Germinal center (tissue), 1 donor: ENCODE data around the gene BCL2L14.
"Not testable (repeated sequence)": the region's sequence is repeated elsewhere in the genome, so short reads cannot be mapped to it uniquely, and the experiment has no call there.

Experiments
- DNase-seq: peaks from one replicate; pipeline ENCODE4 v3.0.0; 2012; ENCODE audit warnings: mixed read lengths, low spot score

Gene BCL2L14

GRCh38 chr12:12108441-12109058 lies 37.8 kb downstream of the BCL2L14 start:
- no peak for DNase-seq

DNA sequence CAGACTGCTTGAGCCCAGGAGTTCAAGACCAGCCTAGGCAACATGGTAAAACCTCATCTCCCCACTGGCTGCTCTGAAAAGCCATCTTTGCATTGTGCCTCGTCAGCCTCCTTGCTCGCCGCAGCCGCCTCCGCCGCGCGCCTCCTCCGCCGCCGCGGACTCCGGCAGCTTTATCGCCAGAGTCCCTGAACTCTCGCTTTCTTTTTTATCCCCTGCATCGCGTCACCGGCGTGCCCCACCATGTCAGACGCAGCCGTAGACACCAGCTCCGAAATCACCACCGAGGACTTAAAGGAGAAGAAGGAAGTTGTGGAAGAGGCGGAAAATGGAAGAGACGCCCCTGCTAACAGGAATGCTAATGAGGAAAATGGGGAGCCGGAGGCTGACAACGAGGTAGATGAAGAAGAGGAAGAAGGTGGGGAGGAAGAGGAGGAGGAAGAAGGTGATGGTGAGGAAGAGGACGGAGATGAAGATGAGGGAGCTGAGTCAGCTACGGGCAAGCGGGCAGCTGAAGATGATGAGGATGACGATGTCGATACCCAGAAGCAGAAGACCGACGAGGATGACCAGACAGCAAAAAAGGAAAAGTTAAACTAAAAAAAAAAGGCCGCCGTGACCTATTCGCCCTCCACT lies 40.3 kb downstream of the BCL2L14 start:
- DNase-seq, result not testable (repeated sequence)

GRCh38 chr12:12115514-12115913 lies 44.8 kb downstream of the BCL2L14 start:
- DNase-seq, result no peak

GRCh38 chr12:12116677-12117076 lies 45.9 kb downstream of the BCL2L14 start:
- no peak for DNase-seq

DNA sequence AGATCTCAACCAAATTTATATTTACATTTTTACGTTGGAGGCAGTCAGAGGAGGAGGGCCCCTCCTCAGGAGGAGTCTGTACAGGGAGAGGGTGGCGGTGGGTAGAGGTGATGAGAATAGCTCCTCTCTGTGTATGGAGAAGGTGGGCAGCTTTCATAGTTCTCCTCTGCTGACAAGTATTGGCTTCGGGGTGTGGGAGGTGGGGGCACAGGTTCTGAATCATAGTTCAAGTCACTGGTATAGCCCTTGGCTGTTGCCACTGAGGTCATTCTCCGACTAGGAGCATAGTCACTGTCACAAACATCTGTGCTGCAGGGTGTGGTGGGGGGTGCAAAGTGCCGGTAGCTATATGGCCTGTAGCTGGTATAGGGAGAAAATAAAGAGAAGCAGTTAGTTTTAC lies 50.3 kb downstream of the BCL2L14 start:
- no peak for DNase-seq

GRCh38 chr12:12123036-12123604 lies 52.4 kb downstream of the BCL2L14 start:
- DNase-seq, result no peak

- DNase-seq, result no peak
Observed at GRCh38 chr12:12126551-12126950, 55.8 kb downstream of the BCL2L14 start.

GRCh38 chr12:12127304-12127703 lies 56.6 kb downstream of the BCL2L14 start:
- DNase-seq, result no peak

DNA sequence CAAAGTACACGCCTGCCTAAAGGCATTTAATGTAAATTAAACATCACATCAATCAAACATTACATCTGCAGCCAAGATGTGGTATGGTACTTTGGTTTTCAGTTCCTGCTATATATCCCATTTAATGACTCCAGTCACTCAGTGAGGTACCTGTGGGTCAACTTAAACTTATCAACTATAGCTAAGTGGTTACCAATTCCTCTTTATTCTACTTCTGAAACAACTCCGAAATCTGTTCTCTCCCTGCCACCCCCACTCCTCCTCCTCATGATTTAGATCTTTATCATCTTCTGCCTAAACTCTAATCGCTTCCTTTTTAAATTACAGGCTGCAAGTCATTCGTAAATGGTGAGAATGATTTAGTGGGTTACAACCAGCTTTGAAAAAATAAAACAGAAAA lies 57.9 kb downstream of the BCL2L14 start:
- DNase-seq, result no peak

DNA sequence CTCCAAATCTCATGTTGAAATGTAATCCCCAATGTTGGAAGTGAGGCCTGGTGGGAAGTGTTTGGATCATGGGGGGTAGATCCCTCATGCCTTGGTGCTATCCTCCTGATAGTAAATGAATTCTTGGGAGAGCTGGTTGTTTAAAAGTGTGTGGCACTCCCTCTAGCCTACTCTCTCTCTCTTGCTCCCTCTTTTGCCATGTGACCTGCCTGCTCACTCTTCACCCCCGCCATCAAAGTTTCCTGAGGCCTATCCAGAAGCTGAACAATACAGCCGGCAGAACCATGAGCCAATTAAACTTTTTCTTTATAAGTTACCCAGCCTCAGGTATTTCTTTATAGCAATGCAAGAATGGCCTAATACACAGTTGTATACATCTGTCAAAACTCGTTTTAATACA lies 62.5 kb downstream of the BCL2L14 start:
- no peak for DNase-seq

DNA sequence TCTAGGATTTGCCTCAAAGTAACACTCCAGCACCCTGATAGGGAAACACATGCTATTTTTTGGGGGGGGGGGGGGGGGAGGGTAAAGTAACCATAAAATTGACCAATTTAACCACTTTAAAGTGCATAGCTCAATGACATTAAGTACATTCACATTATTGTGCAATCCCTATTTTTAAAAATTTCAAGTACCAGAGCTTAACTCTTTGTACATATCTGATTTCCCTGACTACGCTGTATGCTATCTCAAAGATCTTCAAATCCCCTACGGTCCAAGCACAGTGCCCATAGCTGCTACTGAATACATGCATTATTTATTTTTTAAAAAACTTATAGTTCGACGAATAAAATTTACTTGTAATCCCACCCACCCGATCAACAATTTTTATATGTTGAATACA lies 63.0 kb downstream of the BCL2L14 start:
- DNase-seq, result no peak

DNA sequence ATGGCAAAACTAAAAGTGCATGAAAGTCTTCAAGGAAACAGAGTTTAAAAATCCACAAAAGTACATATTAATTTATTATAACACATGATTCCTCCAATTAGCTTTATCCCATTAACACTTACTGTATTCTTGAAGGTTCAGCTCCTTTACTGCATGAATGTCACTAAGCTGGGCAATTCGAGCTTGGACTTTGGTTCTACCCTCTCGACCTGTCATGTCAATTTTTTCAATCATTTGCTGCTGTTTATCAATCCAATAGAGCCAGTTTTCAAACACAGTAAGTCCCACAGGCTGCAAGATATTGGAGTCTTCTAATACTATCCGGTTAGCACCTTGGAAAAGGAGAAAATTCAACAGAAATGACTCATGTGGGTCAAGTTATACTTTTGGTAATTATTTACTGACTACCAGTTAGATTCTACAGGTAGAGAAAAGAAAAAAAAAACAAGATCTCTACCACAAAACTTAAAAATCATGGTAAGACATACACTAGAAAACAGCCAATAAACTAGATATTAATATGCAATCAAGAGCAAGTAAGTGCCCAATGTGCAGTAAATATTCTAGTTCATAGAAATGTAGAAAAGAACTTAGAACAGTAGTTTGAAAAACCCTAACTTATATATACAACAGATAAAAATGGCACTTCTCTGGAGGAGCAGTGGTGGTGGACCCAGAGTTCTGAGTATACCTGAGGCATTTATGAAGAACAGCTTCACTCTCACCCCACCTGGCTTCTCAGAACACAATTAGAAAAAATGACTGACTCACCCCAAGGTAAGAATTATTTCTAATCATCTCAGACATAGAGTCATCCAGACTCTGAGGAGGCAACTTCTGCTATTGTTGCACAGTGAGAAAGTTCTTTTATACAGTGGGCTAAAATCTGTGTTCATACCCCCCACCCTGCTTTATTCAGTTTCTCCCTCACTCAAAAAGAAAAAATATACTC lies 67.7 kb downstream of the BCL2L14 start:
- DNase-seq, result no peak

GRCh38 chr12:12141000-12141399 lies 70.3 kb downstream of the BCL2L14 start:
- no peak for DNase-seq

DNA sequence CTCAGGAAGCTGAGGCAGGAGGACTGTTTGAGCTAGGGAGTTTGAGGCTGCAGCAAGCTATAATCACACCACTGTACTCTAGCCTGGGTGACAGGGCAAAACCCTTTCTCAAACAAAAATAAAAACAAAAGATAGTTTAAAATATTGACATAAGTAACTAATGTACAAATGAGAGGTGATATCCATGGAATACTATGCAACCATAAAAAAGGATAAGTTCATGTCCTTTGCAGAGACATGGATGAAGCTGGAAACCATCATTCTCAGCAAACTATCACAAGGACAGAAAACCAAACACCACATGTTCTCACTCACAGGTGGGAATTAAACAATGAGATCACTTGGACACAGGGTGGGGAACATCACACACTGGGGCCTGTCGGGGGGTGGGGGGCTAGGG lies 73.8 kb downstream of the BCL2L14 start:
- DNase-seq, result not testable (repeated sequence)

- no peak for DNase-seq
Observed at GRCh38 chr12:12147111-12147510, 76.4 kb downstream of the BCL2L14 start.
